NCI-H1092 treated with DMSO at 0.1 percent for 48 hours (cell line): ENCODE measurements around the gene HOXC10.

Experiments
- DNase-seq: peaks from one replicate; lab custom pipeline; 2025; lab: John Stamatoyannopoulos, UW

HOXC10 gene

DNA sequence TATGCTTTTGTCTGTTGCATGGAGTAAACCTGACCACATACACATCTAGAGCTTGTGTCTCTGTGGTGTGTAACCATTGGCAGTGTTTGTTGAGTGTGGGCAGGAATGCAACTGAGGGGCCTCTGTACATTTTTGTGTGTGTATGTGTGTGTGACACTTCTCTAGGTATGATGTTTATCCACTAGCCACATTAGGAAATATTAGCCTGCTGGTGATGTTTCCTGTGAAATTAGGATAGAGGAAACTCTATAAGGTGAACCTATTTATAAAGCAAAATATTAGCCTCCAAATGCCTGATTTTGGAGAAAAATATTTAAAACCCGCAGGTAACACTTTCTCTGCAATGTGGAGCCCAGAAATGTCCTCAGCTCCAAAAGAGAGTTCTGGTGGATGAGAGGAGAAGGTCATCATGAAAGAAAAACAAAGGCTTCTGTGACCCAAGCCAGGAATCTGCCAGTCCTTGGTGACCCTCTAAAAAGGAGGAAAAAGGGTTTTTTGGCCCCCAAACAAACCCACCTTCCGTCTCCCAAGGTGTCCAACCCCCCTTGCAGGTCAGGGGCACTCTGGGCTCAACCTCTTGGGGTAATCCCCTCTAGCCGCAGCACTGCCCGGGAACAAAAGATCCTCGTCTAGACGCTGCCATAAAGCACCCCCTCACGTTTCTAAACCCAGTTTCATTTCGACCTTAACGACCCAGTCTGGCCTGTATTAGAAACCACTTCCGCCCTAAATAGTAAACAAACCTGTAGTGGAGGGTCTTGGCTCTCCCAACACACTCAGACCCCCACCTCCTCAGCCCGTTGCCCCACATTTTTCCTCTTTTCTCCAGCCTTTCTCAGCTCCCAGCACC, 7.1 kb upstream of the HOXC10 start:
- DNase-seq, result no peak

- DNase-seq, result no peak
Measured at GRCh38 chr12:53978477-53979356, 6.2 kb upstream of the HOXC10 start.

GRCh38 chr12:53980104-53980801, 4.7 kb upstream of the HOXC10 start:
- DNase-seq, result no peak

- DNase-seq, result no peak
Measured at GRCh38 chr12:53980802-53981496, 4.0 kb upstream of the HOXC10 start.

- no peak for DNase-seq
Measured at GRCh38 chr12:53981634-53982565, 3.0 kb upstream of the HOXC10 start.

DNA sequence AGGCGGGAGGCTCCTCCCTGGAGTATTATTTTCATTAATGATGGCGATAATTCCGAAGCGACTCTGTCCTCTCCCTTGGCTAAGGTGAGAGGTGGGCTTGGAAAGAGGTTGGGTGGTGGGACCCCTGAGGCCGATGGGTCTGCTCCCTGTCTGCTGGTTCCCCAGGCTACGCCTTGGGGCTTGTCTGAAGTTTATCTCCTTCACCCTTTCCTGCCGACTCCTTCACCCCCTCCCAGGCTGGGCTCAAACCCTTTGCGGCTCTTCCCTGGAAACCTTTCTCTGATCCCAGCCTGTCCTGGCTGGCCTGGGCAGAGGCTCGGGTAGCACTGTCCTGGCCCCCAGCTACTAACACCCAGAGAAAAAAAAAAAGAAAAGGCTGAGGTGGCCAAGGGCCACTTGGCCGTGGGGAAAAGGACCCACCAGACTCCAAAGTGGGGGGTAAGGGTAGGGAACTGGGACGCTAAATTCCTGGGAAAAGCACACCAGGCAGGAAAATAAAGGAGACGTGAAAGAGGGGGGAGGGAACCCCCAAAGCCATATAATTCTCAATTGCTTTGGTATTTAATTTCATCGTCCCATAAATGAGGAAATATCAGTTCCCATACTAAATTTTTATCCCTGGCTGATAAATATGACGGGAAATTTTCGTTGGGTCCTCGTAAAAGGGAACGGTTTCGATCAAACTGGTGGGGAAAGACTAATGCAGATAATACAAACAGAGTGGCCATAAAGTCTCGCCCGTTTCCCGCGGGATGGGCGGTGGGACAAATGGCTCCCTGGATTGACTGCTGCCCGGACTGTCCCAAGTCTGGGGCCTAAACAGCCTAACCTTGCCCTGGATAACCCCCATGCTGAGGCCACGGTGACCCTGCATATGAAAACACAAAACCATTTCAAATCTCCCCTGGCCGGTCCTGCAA, 2.0 kb upstream of the HOXC10 start:
- DNase-seq, result no peak

DNA sequence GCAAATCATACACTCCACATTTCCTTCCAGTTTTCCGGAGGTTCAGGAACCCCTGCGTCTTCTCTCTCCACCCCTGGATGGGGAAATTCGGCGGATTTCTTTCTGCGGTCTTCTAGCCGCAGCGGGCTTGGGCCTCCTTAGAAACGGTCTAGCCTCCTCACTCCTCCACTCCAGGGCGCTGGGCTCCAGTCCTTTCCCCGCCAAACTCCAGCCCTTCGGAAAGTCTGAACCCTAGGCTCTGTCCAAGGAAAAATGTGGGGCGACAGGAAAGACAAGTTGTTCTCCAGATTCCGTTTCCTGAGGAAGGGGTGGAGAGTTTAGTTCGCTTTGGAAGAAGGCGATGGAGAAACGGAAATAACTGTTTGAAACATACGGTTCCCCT, 1.4 kb upstream of the HOXC10 start:
- DNase-seq, result no peak

GRCh38 chr12:53983950-53984572, 885 bp upstream of the HOXC10 start:
- no peak for DNase-seq

GRCh38 chr12:53985692-53985993, 697 bp downstream of the HOXC10 start:
- no peak for DNase-seq

DNA sequence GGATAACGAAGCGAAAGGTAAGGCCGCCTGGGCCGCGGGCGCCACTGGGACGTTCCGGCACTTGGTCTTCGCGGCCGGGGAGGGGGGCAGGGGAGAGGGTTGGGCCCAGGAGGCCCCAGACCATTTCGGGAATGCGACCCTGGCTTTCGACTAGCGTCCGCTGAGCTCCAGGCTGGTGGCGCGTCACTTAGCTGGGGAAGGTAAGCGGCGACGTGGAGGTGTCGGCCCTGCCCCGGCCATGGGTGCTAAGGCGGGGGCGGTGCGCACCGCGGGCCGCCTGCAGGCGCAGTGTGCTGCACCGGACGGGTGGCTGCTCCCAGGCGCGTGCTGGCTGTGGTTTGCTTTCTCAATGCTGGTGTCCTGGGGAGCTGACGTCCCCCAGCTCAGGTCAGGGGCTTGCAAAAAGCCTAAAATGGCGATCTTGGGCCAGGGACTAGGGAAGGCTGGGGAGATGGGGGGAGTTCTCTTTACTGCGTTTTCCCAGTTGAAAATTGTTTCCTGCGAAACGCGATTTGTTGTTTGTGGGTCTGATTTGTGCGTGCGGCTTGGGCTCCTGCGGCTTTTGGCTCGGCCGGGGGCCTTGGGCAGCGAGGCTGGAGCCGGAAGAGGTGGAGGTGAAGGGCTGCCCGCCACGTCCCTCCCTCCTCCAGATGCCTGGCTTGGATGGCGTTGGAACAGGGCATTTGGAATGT, 1.2 kb downstream of the HOXC10 start:
- no peak for DNase-seq

- DNase-seq, result no peak
Measured at GRCh38 chr12:53986686-53987483, 1.9 kb downstream of the HOXC10 start.

DNA sequence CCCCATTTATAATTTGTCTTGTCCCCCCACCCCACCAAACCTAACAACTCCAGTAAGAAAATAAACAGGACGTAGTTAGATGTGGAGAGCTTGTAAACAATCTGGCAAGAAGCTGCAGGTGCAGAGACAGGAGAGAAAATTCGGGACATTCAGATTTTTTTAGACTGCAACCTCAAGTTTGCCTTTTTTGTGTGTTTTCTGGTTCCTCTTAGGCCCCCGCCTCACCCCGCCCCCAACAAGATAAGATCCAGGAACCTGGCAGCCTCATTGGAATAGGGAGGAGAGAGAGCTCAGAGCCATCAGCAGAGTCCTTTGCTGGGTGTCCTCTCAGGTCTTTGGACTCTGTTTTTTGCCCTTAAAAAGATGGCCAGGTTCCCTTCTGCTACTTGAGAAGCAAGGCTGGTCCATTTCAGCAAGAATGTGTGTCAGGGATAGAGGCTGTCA, 2.9 kb downstream of the HOXC10 start:
- no peak for DNase-seq

GRCh38 chr12:53988541-53989226, 3.7 kb downstream of the HOXC10 start:
- no peak for DNase-seq

DNA sequence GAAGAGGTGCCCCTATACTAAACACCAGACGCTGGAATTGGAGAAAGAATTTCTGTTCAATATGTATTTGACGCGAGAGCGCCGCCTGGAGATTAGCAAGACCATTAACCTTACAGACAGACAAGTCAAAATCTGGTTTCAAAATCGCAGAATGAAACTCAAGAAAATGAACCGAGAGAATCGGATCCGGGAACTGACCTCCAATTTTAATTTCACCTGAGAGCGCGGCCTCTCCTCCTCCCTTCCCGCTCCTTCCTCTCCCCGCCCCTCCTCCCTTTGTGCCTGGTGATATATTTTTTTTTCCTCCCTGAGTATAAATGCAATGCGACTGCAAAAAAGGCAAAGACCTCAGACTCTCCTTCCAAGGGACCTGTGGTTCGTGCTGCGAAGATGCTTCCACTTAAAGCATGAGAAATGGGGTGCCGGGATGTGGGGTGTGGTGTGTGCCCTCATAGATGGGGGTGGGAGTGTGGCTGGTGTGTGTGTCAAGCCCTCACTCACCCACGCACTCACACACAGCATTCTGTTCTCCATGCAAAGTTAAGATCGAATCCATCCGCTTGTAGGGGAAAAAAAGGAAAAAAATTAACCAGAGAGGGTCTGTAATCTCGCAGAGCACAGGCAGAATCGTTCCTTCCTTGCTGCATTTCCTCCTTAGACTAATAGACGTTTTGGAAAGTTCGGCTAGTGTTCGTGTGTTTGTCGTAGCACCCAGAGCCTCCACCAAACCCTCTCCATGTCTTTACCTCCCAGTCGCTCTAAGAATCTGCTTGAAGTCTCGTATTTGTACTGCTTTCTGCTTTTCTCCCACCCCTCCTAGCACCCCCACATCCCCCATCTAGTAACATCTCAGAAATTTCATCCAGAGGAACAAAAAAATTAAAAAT, 4.5 kb downstream of the HOXC10 start:
- peak; percentile 77 for DNase-seq

- DNase-seq, result peak; percentile 58
Measured at GRCh38 chr12:53990311-53991076, 5.5 kb downstream of the HOXC10 start.
